Liver (tissue), 9 donors: Measurements from ENCODE around the gene CD300LB. TPM values are rescaled to one million over a fixed set of nuclear protein-coding genes. Genes with fewer than 3 reads are reported as not detected.

ENCODE experiments used
- DNase-seq: peaks from one replicate; pipeline ENCODE4 v3.0.0-alpha.2; 2017; ENCODE audit warnings: low spot score
- H3K27ac ChIP-seq, 2 donors: one replicate each; pipeline ENCODE4 v1.7.0; 2013; ENCODE audit warnings: inconsistent platforms in 2 of 2, low read length in 2 of 2, control low read depth in 1 of 2, low read depth in 1 of 2, mild to moderate bottlenecking in 1 of 2
- H3K27me3 ChIP-seq, 4 donors: one replicate each; pipeline versions ENCODE4 v1.6.1 to v1.7.0; 2013; ENCODE audit warnings: low read length in 3 of 4, inconsistent platforms in 1 of 4, mild to moderate bottlenecking in 1 of 4, moderate library complexity in 1 of 4; ENCODE audit not compliant: control insufficient read depth in 4 of 4, insufficient read depth in 4 of 4
- H3K36me3 ChIP-seq, 4 donors: one replicate each; pipeline versions ENCODE4 v1.6.1 to v1.7.0; 2013; ENCODE audit warnings: low read length in 3 of 4, mild to moderate bottlenecking in 3 of 4, low read depth in 1 of 4, moderate library complexity in 1 of 4; ENCODE audit not compliant: control insufficient read depth in 4 of 4, insufficient read depth in 3 of 4
- H3K4me1 ChIP-seq, 4 donors: one replicate each; pipeline versions ENCODE4 v1.6.1 to v1.7.0; 2013; ENCODE audit warnings: low read length in 3 of 4, mild to moderate bottlenecking in 3 of 4, moderate library complexity in 1 of 4; ENCODE audit not compliant: control insufficient read depth in 4 of 4, insufficient read depth in 4 of 4
- H3K4me3 ChIP-seq, 3 donors: one replicate each; pipeline versions ENCODE4 v1.6.1 to v1.7.0; 2013; ENCODE audit warnings: low read length in 3 of 3, control low read depth in 1 of 3, low read depth in 1 of 3, mild to moderate bottlenecking in 1 of 3
- H3K9ac ChIP-seq, 2 donors: one replicate each; pipeline ENCODE4 v1.7.0; 2013; ENCODE audit warnings: low read length in 2 of 2, mild to moderate bottlenecking in 2 of 2, moderate library complexity in 2 of 2, control low read depth in 1 of 2, low read depth in 1 of 2
- H3K9me3 ChIP-seq, 4 donors: one replicate each; pipeline versions ENCODE4 v1.6.1 to v1.7.0; 2013; ENCODE audit warnings: low read length in 3 of 4; ENCODE audit not compliant: control insufficient read depth in 4 of 4
- EGR1 ChIP-seq, 2 donors: IDR thresholded peaks; 2 replicates each; pipeline ENCODE4 v1.6.1; 2016 to 2018; ENCODE audit warnings: antibody characterized with exemption in 2 of 2, low read depth in 2 of 2
- FOXA2 ChIP-seq: IDR thresholded peaks from 2 replicates; pipeline ENCODE4 v1.6.1; 2016; ENCODE audit warnings: antibody characterized with exemption
- HNF4G ChIP-seq: IDR thresholded peaks from 2 replicates; pipeline ENCODE4 v1.6.1; 2016; ENCODE audit warnings: antibody characterized with exemption
- JUND ChIP-seq, 2 donors: IDR thresholded peaks; 2 replicates each; pipeline ENCODE4 v1.6.1; 2016; ENCODE audit warnings: antibody characterized with exemption in 2 of 2
- TAF1 ChIP-seq: conservative IDR thresholded peaks from 2 replicates; pipeline ENCODE4 v1.6.1; 2016; ENCODE audit warnings: antibody characterized with exemption, mild to moderate bottlenecking
- YY1 ChIP-seq: IDR thresholded peaks from 2 replicates; pipeline ENCODE4 v1.6.1; 2016; ENCODE audit warnings: antibody characterized with exemption, mild to moderate bottlenecking
- WGBS: extraction: QIAGEN DNeasy Blood & Tissue Kit; methylation state at CpG from one replicate; pipeline ENCODE4 v1.1.7; 2013; 5-methylcytosine and 5-hydroxymethylcytosine counted together
- polyA plus RNA-seq, 2 donors: library from polyadenylated mRNA; stranded (reverse) in 1 of 2; unstranded in 1 of 2; fragments of 200-250 nt in 1 of 2; fragments of >200 nt in 1 of 2; fragmentation: Nextera tagmentation in 1 of 2; extraction: Ambion mirVana in 1 of 2; gene quantifications; one replicate each; pipeline versions ENCODE4 v1.2.1 to v1.2.3, GENCODE V29; 2013 to 2015
- total RNA-seq, 2 donors: library from RNA; depleted of rRNA; stranded (reverse); fragments of >200 nt; gene quantifications; one replicate each; pipeline ENCODE4 v1.2.3, GENCODE V29; 2014
- TF ChIP-seq, protein P1 (sequence below): IDR thresholded peaks from 2 replicates; pipeline ENCODE4 v1.6.1; 2016; ENCODE audit warnings: antibody characterized with exemption, mild to moderate bottlenecking
- TF ChIP-seq, protein P2 (sequence below): IDR thresholded peaks from 2 replicates; pipeline ENCODE4 v1.6.1; 2016; ENCODE audit warnings: antibody characterized with exemption
- TF ChIP-seq, protein P3 (sequence below): IDR thresholded peaks from 2 replicates; pipeline ENCODE4 v1.6.1; 2016; ENCODE audit warnings: antibody characterized with exemption
- TF ChIP-seq, protein P4 (sequence below): fragments of 150-350 bp; IDR thresholded peaks from 2 replicates; pipeline ENCODE4 v1.5.1; 2017; ENCODE audit warnings: improper control_type of control experiment, low read depth, low read length; ENCODE audit not compliant: missing input control
- donor health status: healthy.
- donor health status: healthy.
- donor health status: healthy.
- donor health status: healthy.
- donor health status: healthy.

The CD300LB gene
- total and polyA plus RNA-seq, 4 donors: 0.08 to 0.33 (median 0.09) TPM; not detected in 1

DNA sequence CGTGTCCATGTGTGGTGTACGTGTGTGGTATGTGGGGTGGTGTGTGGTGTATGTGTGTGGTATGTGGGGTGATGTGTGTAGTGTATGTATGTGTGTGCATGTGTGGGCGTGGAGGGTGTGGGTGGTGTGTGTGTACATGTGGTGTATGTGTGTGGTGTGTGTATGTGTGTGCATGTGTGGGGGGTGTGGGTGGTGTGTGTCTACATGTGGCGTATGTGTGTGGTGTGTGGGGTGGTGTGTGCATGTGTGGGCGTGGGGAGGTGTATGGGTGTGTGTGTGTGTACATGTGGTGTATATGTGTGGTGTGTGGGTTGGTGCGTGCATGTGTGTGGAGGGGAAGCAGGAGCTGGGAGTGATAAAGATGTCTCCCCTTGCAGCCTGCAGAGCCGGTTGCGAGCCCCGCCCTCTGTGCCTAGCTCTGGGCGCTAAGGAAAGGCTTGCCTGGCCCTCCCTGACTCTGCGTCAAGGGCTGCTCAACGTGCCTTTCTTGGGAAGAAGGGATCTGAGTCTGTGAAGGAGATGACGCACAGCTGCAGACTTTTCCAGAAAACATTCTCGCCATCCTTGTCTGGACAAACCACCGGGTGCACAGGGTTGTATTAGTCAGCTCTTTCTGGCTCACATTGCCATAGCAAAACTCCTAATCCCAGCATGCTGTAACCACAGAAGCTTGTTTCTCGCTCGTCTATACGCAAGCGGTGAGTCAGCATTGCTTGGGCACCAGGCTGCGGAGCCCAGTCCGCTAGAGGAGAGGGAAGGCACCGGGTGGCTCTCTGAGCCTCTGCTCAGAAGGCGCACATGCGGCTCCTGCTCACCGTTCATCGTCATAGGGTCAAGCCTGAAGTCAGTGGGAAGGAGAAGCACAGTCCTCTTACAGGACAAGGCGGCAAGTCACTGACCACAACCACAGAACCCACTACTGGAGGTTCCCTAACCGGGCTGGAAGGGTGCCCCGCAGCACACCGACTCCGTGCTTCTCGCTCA, 38.0 kb upstream of the CD300LB start:
- Histone ChIP-seq H3K4me3 (no peak overlapping the region), H3K36me3 (no peaks in the 10 kb centered on the region), H3K9ac (no peak overlapping the region), H3K4me1 (no peaks in the 10 kb centered on the region), H3K27me3 (no peaks in the 10 kb centered on the region), H3K27ac (no peak overlapping the region), H3K9me3 (no peaks in the 10 kb centered on the region)
- 73% methylated on average over 32 of the region's 32 CpGs for WGBS
- no peak for DNase-seq
- TF ChIP-seq TAF1 (no peak), HNF4G (no peak)

DNA sequence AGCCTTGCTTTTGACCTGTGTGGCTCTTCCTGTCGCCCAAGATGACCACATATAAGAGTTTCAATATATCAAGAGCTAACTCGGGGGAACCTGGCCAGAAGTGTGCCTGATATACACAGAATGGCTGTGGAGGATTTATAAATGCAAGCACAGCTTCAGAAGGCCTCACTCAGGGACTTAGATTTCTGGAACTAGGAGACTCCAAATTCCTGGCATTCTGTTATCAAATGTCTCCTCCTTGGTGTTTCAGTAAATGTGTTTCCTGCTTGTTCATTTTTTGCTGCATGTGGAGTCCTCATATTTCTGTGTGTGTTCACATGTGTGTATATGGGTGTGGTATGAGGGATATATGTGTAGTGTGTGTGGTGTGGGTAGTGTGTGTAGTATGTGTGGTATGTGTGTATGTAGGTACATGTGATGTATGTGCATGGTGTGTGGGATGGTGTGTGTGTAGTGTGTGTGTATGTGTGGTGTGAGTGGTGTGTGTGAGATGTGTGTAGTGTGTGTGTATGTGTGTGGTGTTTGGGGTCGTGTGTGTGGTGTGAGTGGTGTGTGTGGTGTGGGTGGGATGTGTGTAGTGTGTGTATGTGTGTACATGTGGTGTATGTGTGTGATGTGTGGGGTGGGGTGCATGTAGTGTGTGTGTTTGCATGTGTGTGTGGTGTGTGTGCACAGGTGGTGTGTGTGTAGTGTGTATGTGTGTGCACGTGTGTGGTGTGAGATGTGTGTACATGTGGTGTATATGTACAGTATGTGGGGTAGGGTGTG, 37.0 kb upstream of the CD300LB start:
- Histone ChIP-seq H3K27ac (no peak overlapping the region), H3K9ac (no peak overlapping the region), H3K4me3 (no peak overlapping the region), H3K36me3 (no peaks in the 10 kb centered on the region), H3K27me3 (no peaks in the 10 kb centered on the region), H3K9me3 (no peaks in the 10 kb centered on the region), H3K4me1 (no peaks in the 10 kb centered on the region)
- 70% methylated on average over 4 of the region's 4 CpGs for whole genome bisulfite sequencing
- DNase-seq: no peak
- TF ChIP-seq HNF4G (no peak), EGR1 (IDR thresholded peaks at IDR 0.05; ENCODE audit: low read depth in 2 of 2) (no peak)
- TF ChIP-seq, protein P1, sequence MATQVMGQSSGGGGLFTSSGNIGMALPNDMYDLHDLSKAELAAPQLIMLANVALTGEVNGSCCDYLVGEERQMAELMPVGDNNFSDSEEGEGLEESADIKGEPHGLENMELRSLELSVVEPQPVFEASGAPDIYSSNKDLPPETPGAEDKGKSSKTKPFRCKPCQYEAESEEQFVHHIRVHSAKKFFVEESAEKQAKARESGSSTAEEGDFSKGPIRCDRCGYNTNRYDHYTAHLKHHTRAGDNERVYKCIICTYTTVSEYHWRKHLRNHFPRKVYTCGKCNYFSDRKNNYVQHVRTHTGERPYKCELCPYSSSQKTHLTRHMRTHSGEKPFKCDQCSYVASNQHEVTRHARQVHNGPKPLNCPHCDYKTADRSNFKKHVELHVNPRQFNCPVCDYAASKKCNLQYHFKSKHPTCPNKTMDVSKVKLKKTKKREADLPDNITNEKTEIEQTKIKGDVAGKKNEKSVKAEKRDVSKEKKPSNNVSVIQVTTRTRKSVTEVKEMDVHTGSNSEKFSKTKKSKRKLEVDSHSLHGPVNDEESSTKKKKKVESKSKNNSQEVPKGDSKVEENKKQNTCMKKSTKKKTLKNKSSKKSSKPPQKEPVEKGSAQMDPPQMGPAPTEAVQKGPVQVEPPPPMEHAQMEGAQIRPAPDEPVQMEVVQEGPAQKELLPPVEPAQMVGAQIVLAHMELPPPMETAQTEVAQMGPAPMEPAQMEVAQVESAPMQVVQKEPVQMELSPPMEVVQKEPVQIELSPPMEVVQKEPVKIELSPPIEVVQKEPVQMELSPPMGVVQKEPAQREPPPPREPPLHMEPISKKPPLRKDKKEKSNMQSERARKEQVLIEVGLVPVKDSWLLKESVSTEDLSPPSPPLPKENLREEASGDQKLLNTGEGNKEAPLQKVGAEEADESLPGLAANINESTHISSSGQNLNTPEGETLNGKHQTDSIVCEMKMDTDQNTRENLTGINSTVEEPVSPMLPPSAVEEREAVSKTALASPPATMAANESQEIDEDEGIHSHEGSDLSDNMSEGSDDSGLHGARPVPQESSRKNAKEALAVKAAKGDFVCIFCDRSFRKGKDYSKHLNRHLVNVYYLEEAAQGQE: no peak

DNA sequence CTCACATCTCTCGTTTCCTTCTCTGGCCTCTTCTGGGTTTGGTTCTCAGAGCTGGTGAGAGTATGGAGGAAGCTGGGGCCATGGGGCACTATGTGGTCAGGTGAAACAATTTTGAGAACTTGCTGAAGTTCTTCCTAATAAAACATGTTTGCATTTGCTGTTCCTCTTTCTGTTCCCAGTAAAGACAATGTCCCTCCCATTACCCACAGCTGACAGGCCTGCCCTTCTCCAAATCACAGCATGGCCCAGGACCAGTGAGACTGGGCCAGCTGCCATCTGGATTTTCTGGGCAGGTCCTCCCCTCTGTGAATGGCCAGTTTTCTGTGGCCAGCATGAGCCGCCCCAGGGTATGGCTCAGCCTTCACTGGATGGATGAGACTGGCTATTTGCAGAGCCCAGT, 36.1 kb upstream of the CD300LB start, which contains the start of gene CD300H:
CD300H (minus strand) TSS at position 113 of the 400 bp plus-strand sequence.
- DNase-seq: no peak
- WGBS: 74% methylated on average over 2 of the region's 2 CpGs
- H3K27ac ChIP-seq: no peak within 1 kb of the TSS

More for the DNA sequence above, 36.1 kb upstream of the CD300LB start, which contains the start of gene CD300H:
- TF ChIP-seq JUND (IDR thresholded peaks at IDR 0.05) (no peak), FOXA2 (no peak), YY1 (no peak)
- TF ChIP-seq, protein P2, sequence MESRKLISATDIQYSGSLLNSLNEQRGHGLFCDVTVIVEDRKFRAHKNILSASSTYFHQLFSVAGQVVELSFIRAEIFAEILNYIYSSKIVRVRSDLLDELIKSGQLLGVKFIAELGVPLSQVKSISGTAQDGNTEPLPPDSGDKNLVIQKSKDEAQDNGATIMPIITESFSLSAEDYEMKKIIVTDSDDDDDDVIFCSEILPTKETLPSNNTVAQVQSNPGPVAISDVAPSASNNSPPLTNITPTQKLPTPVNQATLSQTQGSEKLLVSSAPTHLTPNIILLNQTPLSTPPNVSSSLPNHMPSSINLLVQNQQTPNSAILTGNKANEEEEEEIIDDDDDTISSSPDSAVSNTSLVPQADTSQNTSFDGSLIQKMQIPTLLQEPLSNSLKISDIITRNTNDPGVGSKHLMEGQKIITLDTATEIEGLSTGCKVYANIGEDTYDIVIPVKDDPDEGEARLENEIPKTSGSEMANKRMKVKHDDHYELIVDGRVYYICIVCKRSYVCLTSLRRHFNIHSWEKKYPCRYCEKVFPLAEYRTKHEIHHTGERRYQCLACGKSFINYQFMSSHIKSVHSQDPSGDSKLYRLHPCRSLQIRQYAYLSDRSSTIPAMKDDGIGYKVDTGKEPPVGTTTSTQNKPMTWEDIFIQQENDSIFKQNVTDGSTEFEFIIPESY: no peak
- TF ChIP-seq, protein P3, sequence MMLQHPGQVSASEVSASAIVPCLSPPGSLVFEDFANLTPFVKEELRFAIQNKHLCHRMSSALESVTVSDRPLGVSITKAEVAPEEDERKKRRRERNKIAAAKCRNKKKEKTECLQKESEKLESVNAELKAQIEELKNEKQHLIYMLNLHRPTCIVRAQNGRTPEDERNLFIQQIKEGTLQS: no peak
- TF ChIP-seq, protein P4, sequence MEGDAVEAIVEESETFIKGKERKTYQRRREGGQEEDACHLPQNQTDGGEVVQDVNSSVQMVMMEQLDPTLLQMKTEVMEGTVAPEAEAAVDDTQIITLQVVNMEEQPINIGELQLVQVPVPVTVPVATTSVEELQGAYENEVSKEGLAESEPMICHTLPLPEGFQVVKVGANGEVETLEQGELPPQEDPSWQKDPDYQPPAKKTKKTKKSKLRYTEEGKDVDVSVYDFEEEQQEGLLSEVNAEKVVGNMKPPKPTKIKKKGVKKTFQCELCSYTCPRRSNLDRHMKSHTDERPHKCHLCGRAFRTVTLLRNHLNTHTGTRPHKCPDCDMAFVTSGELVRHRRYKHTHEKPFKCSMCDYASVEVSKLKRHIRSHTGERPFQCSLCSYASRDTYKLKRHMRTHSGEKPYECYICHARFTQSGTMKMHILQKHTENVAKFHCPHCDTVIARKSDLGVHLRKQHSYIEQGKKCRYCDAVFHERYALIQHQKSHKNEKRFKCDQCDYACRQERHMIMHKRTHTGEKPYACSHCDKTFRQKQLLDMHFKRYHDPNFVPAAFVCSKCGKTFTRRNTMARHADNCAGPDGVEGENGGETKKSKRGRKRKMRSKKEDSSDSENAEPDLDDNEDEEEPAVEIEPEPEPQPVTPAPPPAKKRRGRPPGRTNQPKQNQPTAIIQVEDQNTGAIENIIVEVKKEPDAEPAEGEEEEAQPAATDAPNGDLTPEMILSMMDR: no peak
- Histone ChIP-seq H3K9me3 (no peaks in the 10 kb centered on the region), H3K4me3 (no peak within 1 kb of the TSS), H3K4me1 (no peaks in the 10 kb centered on the region), H3K36me3 (no peaks in the 10 kb centered on the region), H3K27me3 (no peaks in the 10 kb centered on the region), H3K9ac (no peak within 1 kb of the TSS)
